ENCODE measurements around the gene UBE2J2. TPM values are rescaled to one million over a fixed set of nuclear protein-coding genes. Genes with fewer than 3 reads are reported as not detected.

The UBE2J2 gene
- total RNA-seq, 2 experiments from 2014 or later = 41.4 to 41.5 TPM

DNA sequence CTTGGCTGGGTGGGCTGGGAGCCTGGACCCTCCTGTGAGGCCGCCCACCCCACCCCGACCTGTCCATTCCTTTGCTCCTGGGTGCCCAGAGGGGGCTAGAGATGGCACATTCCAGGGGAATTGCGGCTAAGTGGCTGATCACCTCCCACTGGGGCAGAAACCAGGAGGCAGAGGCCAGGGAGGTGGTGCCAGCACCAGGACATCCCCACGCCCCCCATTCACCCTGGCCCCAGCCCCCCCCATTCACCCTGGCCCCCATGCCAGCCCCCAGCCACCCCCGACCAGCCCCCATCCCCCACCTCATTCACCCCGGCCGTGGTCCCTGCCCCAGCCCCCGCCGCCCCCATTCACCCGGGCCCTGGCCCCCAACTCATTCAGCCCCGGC lies 33.3 kb downstream of the UBE2J2 start:
- CTCF ChIA-PET = no interaction called here
- Histone ChIP-seq H3K4me3 (ENCODE audit: low read length) (no peak overlapping the region), H3K27me3 (ENCODE audit: control insufficient read depth in 1 of 2, insufficient read depth in 2 of 2, low read length in 2 of 2) (peaks cover 3 to 9% of the 10 kb centered on the region in 2 experiments), H3K36me3 (ENCODE audit: insufficient read depth, low read length) (no peaks in the 10 kb centered on the region), H3K4me1 (ENCODE audit: insufficient read depth, low read length) (peaks cover 5% of the 10 kb centered on the region), H3K9me3 (ENCODE audit: control insufficient read depth in 1 of 2, insufficient read depth in 1 of 2, low read length in 2 of 2) (peaks cover 0 to 15% of the 10 kb centered on the region in 2 experiments), H3K27ac (ENCODE audit: low read depth in 1 of 2, low read length in 2 of 2) (no peak overlapping the region)
- POLR2A ChIA-PET = no interaction called here
- Mint-ChIP-seq H3K4me3 (no peak overlapping the region), H3K4me1 (ENCODE audit: low read depth) (no peaks in the 10 kb centered on the region), H3K27me3 (no peaks in the 10 kb centered on the region), H3K36me3 (ENCODE audit: low read depth) (no peaks in the 10 kb centered on the region), H3K9me3 (no peaks in the 10 kb centered on the region), H3K27ac (no peak overlapping the region)
- DNase-seq (no peak), ATAC-seq (ENCODE audit: poor library complexity) (no peak)
- intact Hi-C loops (cut with DNase I, micrococcal nuclease) = no loop called here
- TF ChIP-seq, protein P1, sequence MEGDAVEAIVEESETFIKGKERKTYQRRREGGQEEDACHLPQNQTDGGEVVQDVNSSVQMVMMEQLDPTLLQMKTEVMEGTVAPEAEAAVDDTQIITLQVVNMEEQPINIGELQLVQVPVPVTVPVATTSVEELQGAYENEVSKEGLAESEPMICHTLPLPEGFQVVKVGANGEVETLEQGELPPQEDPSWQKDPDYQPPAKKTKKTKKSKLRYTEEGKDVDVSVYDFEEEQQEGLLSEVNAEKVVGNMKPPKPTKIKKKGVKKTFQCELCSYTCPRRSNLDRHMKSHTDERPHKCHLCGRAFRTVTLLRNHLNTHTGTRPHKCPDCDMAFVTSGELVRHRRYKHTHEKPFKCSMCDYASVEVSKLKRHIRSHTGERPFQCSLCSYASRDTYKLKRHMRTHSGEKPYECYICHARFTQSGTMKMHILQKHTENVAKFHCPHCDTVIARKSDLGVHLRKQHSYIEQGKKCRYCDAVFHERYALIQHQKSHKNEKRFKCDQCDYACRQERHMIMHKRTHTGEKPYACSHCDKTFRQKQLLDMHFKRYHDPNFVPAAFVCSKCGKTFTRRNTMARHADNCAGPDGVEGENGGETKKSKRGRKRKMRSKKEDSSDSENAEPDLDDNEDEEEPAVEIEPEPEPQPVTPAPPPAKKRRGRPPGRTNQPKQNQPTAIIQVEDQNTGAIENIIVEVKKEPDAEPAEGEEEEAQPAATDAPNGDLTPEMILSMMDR (IDR thresholded peaks at IDR 0.05) = no peak

DNA sequence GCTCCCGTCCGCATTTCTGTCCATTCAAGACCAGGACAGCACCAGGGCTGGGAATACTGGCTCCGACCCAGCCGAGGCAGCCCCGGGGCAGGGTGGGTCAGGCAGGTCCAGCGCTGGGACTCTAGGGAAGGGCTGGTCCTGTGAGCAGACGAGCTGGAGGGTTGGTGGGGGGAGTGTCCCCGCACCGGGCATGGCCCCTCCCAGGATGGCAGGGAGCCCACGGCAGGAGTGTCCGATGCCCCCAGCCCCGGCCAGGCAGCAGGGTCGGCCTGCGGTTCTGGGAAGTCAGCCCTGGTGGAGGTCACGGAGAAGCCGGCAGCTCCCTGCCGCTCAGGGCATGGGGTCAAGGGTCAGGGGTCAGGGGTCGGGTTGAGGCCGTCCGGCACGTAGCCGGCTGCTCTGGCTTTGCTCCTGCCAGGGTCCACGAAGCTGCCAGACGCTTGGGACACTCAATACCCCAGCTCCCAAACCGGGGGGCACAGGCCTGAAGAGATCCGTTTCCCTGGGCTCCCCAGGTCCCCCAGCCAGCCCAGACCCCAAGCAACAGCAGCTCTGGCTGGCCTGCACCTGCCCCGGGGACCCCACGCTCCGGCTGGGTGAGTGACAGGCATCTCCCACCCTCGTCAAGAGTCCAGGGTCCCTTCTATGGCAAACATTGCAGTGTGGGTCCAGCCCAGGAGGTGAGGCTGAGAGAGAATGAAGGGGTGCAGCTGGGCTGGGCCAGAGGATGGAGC lies 33.9 kb downstream of the UBE2J2 start:
- H3K4me1 ChIP-seq (ENCODE audit: insufficient read depth, low read length) = peaks cover 5% of the 10 kb centered on the region
- ChIA-PET POLR2A (interaction anchor here (0.6 kb wide), 1 partner anchor 113 kb away, joined by 3 read pairs; no protein-coding TSS in a partner anchor), CTCF (no interaction called here)
- DNase-seq = no peak
- H3K27ac ChIP-seq (ENCODE audit: low read depth in 1 of 2, low read length in 2 of 2) = no peak overlapping the region
- ATAC-seq (ENCODE audit: poor library complexity) = no peak
- Mint-ChIP-seq H3K4me3 (no peak overlapping the region), H3K9me3 (no peaks in the 10 kb centered on the region), H3K36me3 (ENCODE audit: low read depth) (no peaks in the 10 kb centered on the region), H3K27me3 (no peaks in the 10 kb centered on the region), H3K4me1 (ENCODE audit: low read depth) (no peaks in the 10 kb centered on the region), H3K27ac (no peak overlapping the region)
- H3K27me3 ChIP-seq (ENCODE audit: control insufficient read depth in 1 of 2, insufficient read depth in 2 of 2, low read length in 2 of 2) = peaks cover 2 to 8% of the 10 kb centered on the region in 2 experiments
- H3K36me3 ChIP-seq (ENCODE audit: insufficient read depth, low read length) = peaks cover under 1% of the 10 kb centered on the region
- H3K9me3 ChIP-seq (ENCODE audit: control insufficient read depth in 1 of 2, insufficient read depth in 1 of 2, low read length in 2 of 2) = peaks cover 0 to 15% of the 10 kb centered on the region in 2 experiments
- intact Hi-C loops (cut with DNase I, micrococcal nuclease) = no loop called here
- H3K4me3 ChIP-seq (ENCODE audit: low read length) = no peak overlapping the region
- TF ChIP-seq, protein P1 (IDR thresholded peaks at IDR 0.05) = no peak

DNA sequence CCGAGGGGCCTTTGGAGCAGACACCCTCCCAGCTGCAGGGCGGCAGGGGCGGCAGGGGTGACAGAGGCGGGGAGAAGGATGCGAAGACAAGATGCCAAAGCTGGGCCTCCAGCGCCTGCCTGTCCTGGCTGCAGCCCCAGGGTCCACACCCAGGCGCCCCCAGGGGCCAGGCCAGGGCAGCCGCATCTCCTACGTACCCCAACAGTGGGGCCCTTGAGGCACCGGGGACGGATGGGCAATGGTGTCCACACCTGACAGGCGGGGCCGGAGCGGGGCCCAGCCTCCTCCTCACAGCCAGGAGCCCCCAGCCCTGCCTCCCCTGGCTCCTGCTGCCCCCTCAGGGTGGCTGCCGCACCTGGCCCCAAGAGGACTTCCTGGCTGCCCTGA lies 34.4 kb downstream of the UBE2J2 start:
- CTCF ChIA-PET = no interaction called here
- Histone ChIP-seq H3K4me3 (ENCODE audit: low read length) (no peak overlapping the region), H3K36me3 (ENCODE audit: insufficient read depth, low read length) (peaks cover 6% of the 10 kb centered on the region), H3K27ac (ENCODE audit: low read depth in 1 of 2, low read length in 2 of 2) (no peak overlapping the region), H3K4me1 (ENCODE audit: insufficient read depth, low read length) (peaks cover 5% of the 10 kb centered on the region), H3K27me3 (ENCODE audit: control insufficient read depth in 1 of 2, insufficient read depth in 2 of 2, low read length in 2 of 2) (peaks cover 2 to 8% of the 10 kb centered on the region in 2 experiments), H3K9me3 (ENCODE audit: control insufficient read depth in 1 of 2, insufficient read depth in 1 of 2, low read length in 2 of 2) (peaks cover 0 to 15% of the 10 kb centered on the region in 2 experiments)
- TF ChIP-seq, protein P1 (IDR thresholded peaks at IDR 0.05) = no peak
- DNase-seq (no peak), ATAC-seq (ENCODE audit: poor library complexity) (no peak)
- Mint-ChIP-seq H3K9me3 (no peaks in the 10 kb centered on the region), H3K27ac (no peak overlapping the region), H3K4me3 (no peak overlapping the region), H3K27me3 (no peaks in the 10 kb centered on the region), H3K36me3 (ENCODE audit: low read depth) (no peaks in the 10 kb centered on the region), H3K4me1 (ENCODE audit: low read depth) (no peaks in the 10 kb centered on the region)
- intact Hi-C loops (cut with DNase I, micrococcal nuclease) = no loop called here
- POLR2A ChIA-PET = interaction anchor here (0.6 kb wide), 1 partner anchor 113 kb away, joined by 3 read pairs; no protein-coding TSS in a partner anchor
